Trophoblast cell (in vitro differentiated cells and primary cell): ENCODE data around the gene PRR5.

Experiments
- DNase-seq, 2 donors: peaks; one replicate each; pipeline ENCODE4 v3.0.0-alpha.2; 2016
- H2AFZ ChIP-seq: 2 replicates; pipeline ENCODE4 v1.6.1; 2013; ENCODE audit warnings: low read length, moderate library complexity, mild to moderate bottlenecking; ENCODE audit not compliant: insufficient read depth, poor library complexity
- H2AK5ac ChIP-seq: 2 replicates; pipeline ENCODE4 v1.6.1; 2013; ENCODE audit warnings: mild to moderate bottlenecking, low read length
- H2BK120ac ChIP-seq: 2 replicates; pipeline ENCODE4 v1.6.1; 2013; ENCODE audit warnings: low read length, mild to moderate bottlenecking, moderate library complexity; ENCODE audit not compliant: insufficient read depth, poor library complexity
- H2BK12ac ChIP-seq: 2 replicates; pipeline ENCODE4 v1.6.1; 2013; ENCODE audit warnings: mild to moderate bottlenecking, low read length, moderate library complexity
- H2BK5ac ChIP-seq: 2 replicates; pipeline ENCODE4 v1.6.1; 2013; ENCODE audit warnings: low read length, low read depth, moderate library complexity, mild to moderate bottlenecking; ENCODE audit not compliant: poor library complexity
- H3K14ac ChIP-seq: 2 replicates; pipeline ENCODE4 v1.6.1; 2013; ENCODE audit warnings: mild to moderate bottlenecking, low read length
- H3K18ac ChIP-seq: 2 replicates; pipeline ENCODE4 v1.6.1; 2013; ENCODE audit warnings: mild to moderate bottlenecking, low read length
- H3K23ac ChIP-seq: 2 replicates; pipeline ENCODE4 v1.6.1; 2013; ENCODE audit warnings: low read length
- H3K27ac ChIP-seq: 2 replicates; pipeline ENCODE4 v1.5.1; 2013; ENCODE audit warnings: low read depth, mild to moderate bottlenecking, inconsistent platforms, low read length, moderate library complexity
- H3K27me3 ChIP-seq: 2 replicates; pipeline ENCODE4 v1.6.1; 2013; ENCODE audit warnings: inconsistent platforms, mild to moderate bottlenecking, low read length, moderate library complexity; ENCODE audit not compliant: insufficient read depth
- H3K36me3 ChIP-seq, 2 experiments: 1 replicate in 1 of 2; 2 replicates in 1 of 2; pipeline ENCODE4 v1.6.1; 2013; ENCODE audit warnings: low read length in 2 of 2, mild to moderate bottlenecking in 2 of 2, moderate library complexity in 1 of 2; ENCODE audit not compliant: insufficient read depth in 2 of 2, control insufficient read depth in 1 of 2
- H3K4ac ChIP-seq: 2 replicates; pipeline ENCODE4 v1.6.1; 2013; ENCODE audit warnings: low read depth, mild to moderate bottlenecking, low read length, moderate library complexity
- H3K4me1 ChIP-seq, 2 experiments: 1 replicate in 1 of 2; 2 replicates in 1 of 2; pipeline ENCODE4 v1.6.1; 2013; ENCODE audit warnings: low read length in 2 of 2, mild to moderate bottlenecking in 2 of 2, moderate library complexity in 1 of 2; ENCODE audit not compliant: insufficient read depth in 2 of 2, control insufficient read depth in 1 of 2
- H3K4me2 ChIP-seq: 2 replicates; pipeline ENCODE4 v1.6.1; 2013; ENCODE audit warnings: inconsistent platforms, mild to moderate bottlenecking, low read length, moderate library complexity
- H3K4me3 ChIP-seq: 2 replicates; pipeline ENCODE4 v1.5.1; 2013; ENCODE audit warnings: mild to moderate bottlenecking, low read depth, low read length, inconsistent platforms
- H3K79me1 ChIP-seq: one replicate; pipeline ENCODE4 v1.6.1; 2013; ENCODE audit warnings: low read length
- H3K79me2 ChIP-seq: 2 replicates; pipeline ENCODE4 v1.6.1; 2013; ENCODE audit warnings: low read length, mild to moderate bottlenecking; ENCODE audit not compliant: control insufficient read depth, insufficient read depth, poor library complexity
- H3K9ac ChIP-seq: 2 replicates; pipeline ENCODE4 v1.6.1; 2013; ENCODE audit warnings: mild to moderate bottlenecking, low read length
- H3K9me3 ChIP-seq: 2 replicates; pipeline ENCODE4 v1.6.1; 2013; ENCODE audit warnings: low read depth, mild to moderate bottlenecking, control low read depth, inconsistent platforms, low read length; ENCODE audit not compliant: insufficient read depth
- H4K12ac ChIP-seq: 2 replicates; pipeline ENCODE4 v1.6.1; 2013; ENCODE audit warnings: low read depth, mild to moderate bottlenecking, low read length, moderate library complexity
- H4K8ac ChIP-seq: 2 replicates; pipeline ENCODE4 v1.6.1; 2013; ENCODE audit warnings: low read depth, mild to moderate bottlenecking, low read length, moderate library complexity
- H4K91ac ChIP-seq: one replicate; pipeline ENCODE4 v1.6.1; 2013; ENCODE audit warnings: low read depth, mild to moderate bottlenecking, low read length, moderate library complexity
- WGBS: extraction: QIAGEN DNeasy Blood & Tissue Kit; methylation state at CpG from one replicate; pipeline ENCODE4 v1.1.7; 2013; ENCODE audit warnings: missing lambda C conversion rate; ENCODE audit not compliant: insufficient read length, insufficient coverage; ENCODE audit errors: extremely low coverage; 5-methylcytosine and 5-hydroxymethylcytosine counted together

Gene PRR5

DNA sequence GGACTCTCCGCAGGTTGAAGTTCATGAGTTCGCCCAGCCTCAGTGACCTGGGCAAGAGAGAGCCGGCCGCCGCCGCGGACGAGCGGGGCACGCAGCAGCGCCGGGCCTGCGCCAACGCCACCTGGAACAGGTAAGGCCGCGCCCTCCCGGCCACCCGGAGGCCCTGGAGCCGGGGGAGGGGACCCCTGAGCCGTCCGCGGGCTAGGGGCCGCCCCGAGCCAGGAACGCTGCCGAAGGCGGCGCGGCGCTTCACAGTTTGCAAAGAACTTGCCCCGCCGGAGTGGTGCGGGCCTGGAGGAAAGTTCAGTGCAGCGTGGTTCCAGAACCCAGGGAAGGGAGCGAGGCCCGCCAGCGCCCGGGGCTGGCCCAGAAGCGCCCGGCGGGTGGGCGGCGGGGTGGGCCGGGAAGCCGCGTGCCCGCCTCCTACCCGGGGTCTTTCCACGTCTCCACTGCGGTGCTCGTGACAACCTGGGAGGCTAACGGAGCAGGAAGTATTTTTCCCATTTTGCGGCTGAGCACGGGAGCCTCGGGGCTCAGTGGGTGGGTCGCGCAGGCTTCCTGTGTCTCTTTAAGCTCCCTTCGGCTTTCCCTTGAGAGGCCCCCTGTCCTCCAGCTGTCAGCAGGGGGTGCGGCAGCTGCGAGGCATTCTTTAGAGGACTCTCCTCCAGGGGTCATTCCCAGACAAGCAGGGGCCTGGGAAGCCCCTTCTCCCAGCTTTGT is 635 bp downstream of the PRR5 start:
- Histone ChIP-seq H3K4me1 (peaks cover 24 to 33% of the 10 kb centered on the region in 2 experiments), H2AK5ac (no peak overlapping the region), H3K4me3 (peak overlapping the region; percentile 79), H3K36me3 (peaks cover 4% of the 10 kb centered on the region in 2 experiments), H3K18ac (peak overlapping the region; percentile 57), H3K79me1 (peaks cover 34% of the 10 kb centered on the region), H2BK5ac (peak overlapping the region; percentile 45), H3K79me2 (peaks cover 13% of the 10 kb centered on the region), H3K27ac (peak overlapping the region; percentile 42), H2BK120ac (peak overlapping the region; percentile 36), H2BK12ac (no peak overlapping the region), H3K9me3 (peaks cover 3% of the 10 kb centered on the region), H3K4ac (peak overlapping the region; percentile 64), H4K91ac (peak overlapping the region; percentile 64), H3K14ac (peak overlapping the region; percentile 69), H3K23ac (no peak overlapping the region), H3K27me3 (no peaks in the 10 kb centered on the region), H3K9ac (peak overlapping the region; percentile 72), H4K12ac (peak overlapping the region; percentile 2), H3K4me2 (peak overlapping the region; percentile 91), H4K8ac (peak overlapping the region; percentile 24), H2AFZ (peak overlapping the region; percentile 38)
- peak; percentile 30 to 52 for DNase-seq
- no CpG with 5 or more reads among the region's 60 CpGs for WGBS

DNA sequence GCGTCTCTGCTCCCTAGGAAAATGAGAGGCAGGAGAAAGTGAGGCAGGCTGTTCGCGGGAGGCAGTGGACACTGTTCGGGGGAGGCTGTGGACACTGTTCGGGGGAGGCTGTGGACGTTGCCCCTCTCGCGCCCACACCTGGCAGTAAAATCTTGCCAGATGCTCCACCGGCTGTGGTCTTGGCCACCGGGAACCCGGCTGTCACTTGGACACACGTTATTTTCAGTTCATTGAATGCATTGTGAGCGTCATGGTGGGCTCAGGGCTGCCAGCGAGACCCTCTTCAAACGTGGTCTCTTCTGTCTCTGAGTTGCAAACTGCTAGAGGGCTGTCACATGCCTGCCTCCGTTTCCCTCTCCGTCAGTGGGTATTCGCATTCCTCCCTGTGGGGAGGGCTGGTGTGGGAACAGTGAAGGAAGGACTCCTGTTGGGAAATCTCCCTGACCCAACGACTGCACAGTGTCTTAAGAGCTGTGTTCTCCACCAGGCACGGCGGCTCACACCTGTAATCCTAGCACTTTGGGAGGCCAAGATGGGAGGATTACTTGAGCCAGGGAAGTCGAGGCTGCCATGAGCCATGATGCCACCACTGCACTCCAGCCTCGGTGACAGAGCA is 1.4 kb downstream of the PRR5 start:
- no peak overlapping the region for H2BK12ac ChIP-seq
- WGBS, result no CpG with 5 or more reads among the region's 23 CpGs
- H3K27me3 ChIP-seq, result no peaks in the 10 kb centered on the region
- no peak overlapping the region for H3K23ac ChIP-seq
- H3K9ac ChIP-seq, result peak overlapping the region; percentile 50
- H3K4me3 ChIP-seq, result peak overlapping the region; percentile 79
- H3K79me2 ChIP-seq, result peaks cover 13% of the 10 kb centered on the region
- DNase-seq, result no peak
- H3K36me3 ChIP-seq, result peaks cover 7% of the 10 kb centered on the region in 2 experiments
- H3K14ac ChIP-seq, result peak overlapping the region; percentile 78
- peak overlapping the region; percentile 13 for H3K18ac ChIP-seq
- H3K4me1 ChIP-seq, result peaks cover 20 to 29% of the 10 kb centered on the region in 2 experiments
- H2BK5ac ChIP-seq, result peak overlapping the region; percentile 26
- no peak overlapping the region for H3K27ac ChIP-seq
- H3K9me3 ChIP-seq, result peaks cover 3% of the 10 kb centered on the region
- no peak overlapping the region for H2BK120ac ChIP-seq
- no peak overlapping the region for H2AFZ ChIP-seq
- H2AK5ac ChIP-seq, result no peak overlapping the region
- peak overlapping the region; percentile 37 for H3K4ac ChIP-seq
- no peak overlapping the region for H4K8ac ChIP-seq
- H3K4me2 ChIP-seq, result peak overlapping the region; percentile 91
- peak overlapping the region; percentile 4 for H4K12ac ChIP-seq
- H4K91ac ChIP-seq, result peak overlapping the region; percentile 29
- peaks cover 33% of the 10 kb centered on the region for H3K79me1 ChIP-seq

DNA sequence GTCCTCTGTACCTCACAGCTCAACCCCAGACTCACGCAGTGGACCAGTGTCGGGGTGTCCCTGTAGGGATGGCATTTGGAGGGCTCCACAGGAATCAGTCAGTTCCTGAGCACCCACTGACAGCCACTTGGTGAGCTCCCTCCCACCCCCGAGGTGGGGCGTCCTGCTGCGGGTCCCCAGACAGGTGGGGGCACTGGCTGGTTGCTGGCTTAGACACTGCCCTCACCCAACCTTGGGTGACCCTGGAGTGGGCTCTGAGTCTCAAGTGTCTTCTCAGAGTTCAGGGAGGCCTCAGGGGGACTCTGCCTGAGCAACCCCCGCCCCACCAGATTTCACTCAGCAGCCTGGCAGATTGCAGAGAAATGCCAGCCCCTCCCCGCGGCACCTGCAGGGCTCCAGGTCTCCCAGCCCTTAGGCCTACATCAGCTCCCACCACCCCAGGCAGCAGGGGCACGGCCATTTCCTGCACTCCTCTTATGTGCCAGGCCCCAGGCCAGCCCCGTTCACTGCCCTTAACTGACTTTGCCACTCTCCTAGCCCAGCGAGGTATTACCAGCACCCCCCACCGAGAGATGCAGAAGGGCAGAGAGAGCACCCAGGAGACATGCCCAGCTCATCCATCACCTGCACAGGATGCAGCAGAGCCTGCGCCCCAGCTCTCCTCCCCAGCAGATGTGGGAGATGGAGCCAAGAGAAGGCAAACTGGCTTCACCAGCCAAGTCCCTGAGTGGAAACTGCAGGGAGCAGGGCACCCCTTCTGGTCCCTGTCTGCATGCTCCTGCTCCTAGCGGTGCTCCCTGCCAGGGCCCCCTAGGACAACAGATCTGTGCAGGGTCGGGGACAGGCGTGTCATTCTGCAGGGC is 2.4 kb downstream of the PRR5 start:
- Histone ChIP-seq H3K36me3 (peaks cover 8 to 10% of the 10 kb centered on the region in 2 experiments), H3K23ac (no peak overlapping the region), H4K8ac (no peak overlapping the region), H3K18ac (peak overlapping the region; percentile 19), H3K27ac (no peak overlapping the region), H2BK5ac (no peak overlapping the region), H2BK12ac (no peak overlapping the region), H3K79me1 (peaks cover 24% of the 10 kb centered on the region), H2AFZ (no peak overlapping the region), H3K4me3 (no peak overlapping the region), H3K14ac (no peak overlapping the region), H3K4ac (no peak overlapping the region), H3K9ac (no peak overlapping the region), H3K79me2 (peaks cover 13% of the 10 kb centered on the region), H4K91ac (no peak overlapping the region), H3K4me2 (peak overlapping the region; percentile 91), H3K27me3 (no peaks in the 10 kb centered on the region), H2BK120ac (no peak overlapping the region), H4K12ac (no peak overlapping the region), H3K4me1 (peaks cover 12 to 20% of the 10 kb centered on the region in 2 experiments), H3K9me3 (peaks cover 3% of the 10 kb centered on the region), H2AK5ac (no peak overlapping the region)
- no peak for DNase-seq
- no CpG with 5 or more reads among the region's 16 CpGs for WGBS

DNA sequence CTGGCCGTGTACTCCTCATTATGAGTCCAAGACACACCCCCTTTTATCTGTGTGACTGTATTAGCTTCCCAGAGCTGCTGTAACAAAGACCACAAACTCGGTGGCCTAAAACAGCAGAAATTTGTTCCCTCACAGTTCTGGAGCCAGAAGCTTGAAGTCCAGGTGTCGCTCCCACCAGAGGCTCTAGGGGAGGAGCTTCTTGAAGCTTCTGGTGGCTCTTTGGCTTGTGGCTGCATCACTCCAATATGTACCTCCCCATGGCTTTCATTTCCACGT is 3.0 kb downstream of the PRR5 start:
- Histone ChIP-seq H3K18ac (no peak overlapping the region), H3K36me3 (peaks cover 8 to 10% of the 10 kb centered on the region in 2 experiments), H3K23ac (no peak overlapping the region), H3K4me2 (no peak overlapping the region), H3K4me1 (peaks cover 10 to 17% of the 10 kb centered on the region in 2 experiments), H3K9me3 (peaks cover 3% of the 10 kb centered on the region), H4K12ac (no peak overlapping the region), H3K14ac (no peak overlapping the region), H3K4ac (no peak overlapping the region), H3K79me2 (peaks cover 13% of the 10 kb centered on the region), H3K27me3 (no peaks in the 10 kb centered on the region), H3K4me3 (no peak overlapping the region), H2BK12ac (no peak overlapping the region), H2AFZ (no peak overlapping the region), H4K8ac (no peak overlapping the region), H3K9ac (no peak overlapping the region), H4K91ac (no peak overlapping the region), H3K79me1 (peaks cover 23% of the 10 kb centered on the region), H2AK5ac (no peak overlapping the region), H3K27ac (no peak overlapping the region), H2BK120ac (no peak overlapping the region), H2BK5ac (no peak overlapping the region)
- no CpG with 5 or more reads among the region's 4 CpGs for WGBS
- DNase-seq, result no peak
